CD14-positive monocyte (primary cell): ENCODE data around the gene IFNL1. TPM values are rescaled to one million over a fixed set of nuclear protein-coding genes. Genes with fewer than 3 reads are reported as not detected.

Experiments used
- DNase-seq, 3 donors: peaks; one replicate each; pipeline ENCODE4 v3.0.0-alpha.2; 2011 to 2022
- H2AFZ ChIP-seq: 2 replicates; pipeline ENCODE4 v1.6.0; 2012; ENCODE audit warnings: mild to moderate bottlenecking, low read depth, low read length, inconsistent platforms; ENCODE audit not compliant: insufficient read depth, poor library complexity, severe bottlenecking
- H3K27ac ChIP-seq, 2 donors: 1 replicate in 1 of 2; 2 replicates in 1 of 2; pipeline ENCODE4 v1.5.1; 2012 to 2013; ENCODE audit warnings: low read length in 2 of 2, control low read depth in 1 of 2, inconsistent platforms in 1 of 2, low read depth in 1 of 2, mild to moderate bottlenecking in 1 of 2
- H3K27me3 ChIP-seq, 2 donors: one replicate each; pipeline versions ENCODE4 v1.6.0 to v1.6.1; 2011 to 2013; ENCODE audit warnings: low read length in 2 of 2; ENCODE audit not compliant: control insufficient read depth in 2 of 2, insufficient read depth in 2 of 2
- H3K36me3 ChIP-seq, 2 donors: replicated peaks in 1 of 2; 1 replicate in 1 of 2; 2 replicates in 1 of 2; pipeline versions ENCODE4 v1.5.1 to v1.6.1; 2012 to 2013; ENCODE audit warnings: low read length in 2 of 2, control low read depth in 1 of 2, inconsistent platforms in 1 of 2, mild to moderate bottlenecking in 1 of 2; ENCODE audit not compliant: insufficient read depth in 2 of 2, control insufficient read depth in 1 of 2
- H3K4me1 ChIP-seq, 2 donors: 1 replicate in 1 of 2; 2 replicates in 1 of 2; pipeline versions ENCODE4 v1.5.1 to v1.6.1; 2012 to 2013; ENCODE audit warnings: low read length in 2 of 2, control low read depth in 1 of 2, inconsistent platforms in 1 of 2, mild to moderate bottlenecking in 1 of 2, moderate library complexity in 1 of 2; ENCODE audit not compliant: insufficient read depth in 2 of 2, control insufficient read depth in 1 of 2
- H3K4me2 ChIP-seq: replicated peaks from 2 replicates; pipeline ENCODE3; 2012; ENCODE audit warnings: low read length, moderate library complexity, mild to moderate bottlenecking; ENCODE audit not compliant: poor library complexity, severe bottlenecking; ENCODE audit errors: extremely low read depth
- H3K4me3 ChIP-seq, 3 experiments: fragments of 200-600 bp in 1 of 3; sonication (generic) in 1 of 3; replicated peaks in 1 of 3; 1 replicate in 2 of 3; 2 replicates in 1 of 3; pipeline ENCODE4 v1.5.1; 2011 to 2013; ENCODE audit warnings: low read length in 3 of 3, mild to moderate bottlenecking in 3 of 3, control low read depth in 2 of 3, low read depth in 2 of 3, inconsistent platforms in 1 of 3, moderate library complexity in 1 of 3
- H3K79me2 ChIP-seq: 2 replicates; pipeline ENCODE4 v1.6.0; 2012; ENCODE audit warnings: mild to moderate bottlenecking, control low read depth, inconsistent platforms, low read length, moderate library complexity; ENCODE audit not compliant: insufficient read depth
- H3K9ac ChIP-seq: 2 replicates; pipeline ENCODE4 v1.6.0; 2017; ENCODE audit warnings: low read length, mild to moderate bottlenecking; ENCODE audit not compliant: insufficient read depth, poor library complexity, severe bottlenecking
- H3K9me3 ChIP-seq, 2 donors: replicated peaks in 1 of 2; 1 replicate in 1 of 2; 2 replicates in 1 of 2; pipeline versions ENCODE4 v1.5.1 to v1.6.1; 2012 to 2013; ENCODE audit warnings: low read length in 2 of 2, control low read depth in 1 of 2; ENCODE audit not compliant: control insufficient read depth in 1 of 2, insufficient read depth in 1 of 2
- H4K20me1 ChIP-seq: 2 replicates; pipeline ENCODE4 v1.6.0; 2012; ENCODE audit warnings: mild to moderate bottlenecking, low read length, control low read depth, moderate library complexity; ENCODE audit not compliant: insufficient read depth
- H3K27ac Mint-ChIP-seq, 7 donors: one replicate each; pipeline ENCODE4 v1.8.0; 2020; ENCODE audit warnings: mild to moderate bottlenecking in 7 of 7, mixed read lengths in 7 of 7, moderate library complexity in 6 of 7, inconsistent platforms in 2 of 7
- H3K27me3 Mint-ChIP-seq, 3 donors: one replicate each; pipeline ENCODE4 v1.8.0; 2021 to 2022; ENCODE audit warnings: low read depth in 3 of 3, mild to moderate bottlenecking in 3 of 3, mixed read lengths in 3 of 3, moderate library complexity in 3 of 3, inconsistent platforms in 1 of 3
- H3K36me3 Mint-ChIP-seq, 2 donors: one replicate each; pipeline ENCODE4 v1.8.0; 2020; ENCODE audit warnings: mixed read lengths in 2 of 2, inconsistent platforms in 1 of 2, mild to moderate bottlenecking in 1 of 2
- H3K4me1 Mint-ChIP-seq: one replicate; pipeline ENCODE4 v1.8.0; 2020; ENCODE audit warnings: mild to moderate bottlenecking, mixed read lengths
- H3K4me3 Mint-ChIP-seq, 2 donors: one replicate each; pipeline ENCODE4 v1.8.0; 2020; ENCODE audit warnings: mild to moderate bottlenecking in 2 of 2, mixed read lengths in 2 of 2, moderate library complexity in 1 of 2
- H3K9me3 Mint-ChIP-seq, 7 donors: one replicate each; pipeline ENCODE4 v1.8.0; 2020 to 2022; ENCODE audit warnings: mixed read lengths in 7 of 7, mild to moderate bottlenecking in 6 of 7, moderate library complexity in 6 of 7, inconsistent platforms in 2 of 7
- CTCF ChIP-seq: fragments of 200-600 bp; IDR thresholded peaks from one replicate; pipeline ENCODE4 v1.8.0; 2022; ENCODE audit warnings: antibody characterized with exemption, mild to moderate bottlenecking
- WGBS: methylation state at CpG from one replicate; pipeline ENCODE4 v1.1.5; 2013; ENCODE audit warnings: missing lambda C conversion rate; ENCODE audit not compliant: insufficient coverage; 5-methylcytosine and 5-hydroxymethylcytosine counted together
- intact Hi-C, 2 donors: fragments of 100-400 bp; cut with micrococcal nuclease; formaldehyde crosslinking; loops; one replicate each; pipeline versions ENCODE4 v1.15.0 to v1.15.1; 2023
- polyA plus RNA-seq, 3 donors: library from polyadenylated mRNA; depleted of rRNA in 1 of 3; unstranded in 2 of 3; stranded (reverse) in 1 of 3; fragments of 300-500 nt in 2 of 3; fragments of >200 nt in 1 of 3; fragmentation: Illumina TruSeq in 2 of 3; gene quantifications; 1 replicate in 2 of 3; 2 replicates in 1 of 3; pipeline ENCODE4 v1.2.3, GENCODE V29; 2012 to 2021

IFNL1 gene
- polyA plus RNA-seq, 3 donors: not detected

GRCh38 chr19:39254531-39255345, 41.5 kb upstream of the IFNL1 start:
- Histone ChIP-seq H3K9me3 (no peaks in the 10 kb centered on the region), H3K4me2 (no peak overlapping the region), H4K20me1 (no peaks in the 10 kb centered on the region), H3K27me3 (no peaks in the 10 kb centered on the region), H2AFZ (no peak overlapping the region), H3K4me3 (no peak overlapping the region), H3K27ac (no peak overlapping the region), H3K9ac (no peak overlapping the region), H3K4me1 (no peaks in the 10 kb centered on the region), H3K36me3 (no peaks in the 10 kb centered on the region), H3K79me2 (no peaks in the 10 kb centered on the region)
- Mint-ChIP-seq H3K9me3 (peaks cover 0 to 7% (median 0%) of the 10 kb centered on the region in 7 donors), H3K27ac (no peak overlapping the region), H3K4me3 (no peak overlapping the region), H3K27me3 (peaks cover 12 to 17% (median 13%) of the 10 kb centered on the region in 3 donors), H3K36me3 (no peaks in the 10 kb centered on the region), H3K4me1 (no peaks in the 10 kb centered on the region)
- WGBS: 80% methylated on average over 19 of the region's 29 CpGs
- intact Hi-C loops: no loop called here
- DNase-seq: no peak
- no peak for TF ChIP-seq CTCF

GRCh38 chr19:39257227-39257626, 39.0 kb upstream of the IFNL1 start:
- Mint-ChIP-seq H3K27ac (no peak overlapping the region), H3K4me3 (no peak overlapping the region), H3K9me3 (peaks cover 0 to 7% (median 0%) of the 10 kb centered on the region in 7 donors), H3K27me3 (peaks cover 9 to 20% (median 17%) of the 10 kb centered on the region in 3 donors), H3K4me1 (no peaks in the 10 kb centered on the region), H3K36me3 (no peaks in the 10 kb centered on the region)
- no peaks in the 10 kb centered on the region for H3K4me1 ChIP-seq
- no peak overlapping the region for H3K9ac ChIP-seq
- no peak overlapping the region for H2AFZ ChIP-seq
- no peak overlapping the region for H3K4me3 ChIP-seq
- H3K27ac ChIP-seq: no peak overlapping the region
- H4K20me1 ChIP-seq: no peaks in the 10 kb centered on the region
- H3K4me2 ChIP-seq: no peak overlapping the region
- H3K79me2 ChIP-seq: no peaks in the 10 kb centered on the region
- WGBS: no CpG with 5 or more reads among the region's 4 CpGs
- H3K36me3 ChIP-seq: no peaks in the 10 kb centered on the region
- peaks cover 2 to 6% of the 10 kb centered on the region in 2 donors for H3K27me3 ChIP-seq
- no peaks in the 10 kb centered on the region for H3K9me3 ChIP-seq
- TF ChIP-seq CTCF: no peak
- intact Hi-C loops: no loop called here
- no peak for DNase-seq
